Ishikawa (cell line): ENCODE results near the gene SUPT16H.

ENCODE experiments used
- CEBPB ChIP-seq: IDR thresholded peaks from 2 replicates; pipeline ENCODE4 v1.6.1; 2012
- CREB1 ChIP-seq: IDR thresholded peaks from 2 replicates; pipeline ENCODE4 v1.6.1; 2012; ENCODE audit warnings: low read depth
- EGR1 ChIP-seq: IDR thresholded peaks from 2 replicates; pipeline ENCODE4 v1.6.1; 2012
- EP300 ChIP-seq: IDR thresholded peaks from 2 replicates; pipeline ENCODE4 v1.6.1; 2012; ENCODE audit warnings: borderline replicate concordance
- FOXM1 ChIP-seq: IDR thresholded peaks from 2 replicates; pipeline ENCODE4 v1.6.1; 2012; ENCODE audit warnings: low read depth, borderline replicate concordance
- MAX ChIP-seq: IDR thresholded peaks from 2 replicates; pipeline ENCODE4 v1.6.1; 2012
- NFIC ChIP-seq: IDR thresholded peaks from 2 replicates; pipeline ENCODE4 v1.6.1; 2012
- RAD21 ChIP-seq: IDR thresholded peaks from 2 replicates; pipeline ENCODE4 v1.6.1; 2012; ENCODE audit warnings: low read depth
- REST ChIP-seq: IDR thresholded peaks from 2 replicates; pipeline ENCODE4 v1.6.1; 2012; ENCODE audit warnings: low read depth, mild to moderate bottlenecking
- TAF1 ChIP-seq: IDR thresholded peaks from 2 replicates; pipeline ENCODE4 v1.6.1; 2012; ENCODE audit warnings: low read depth, mild to moderate bottlenecking
- TCF12 ChIP-seq: IDR thresholded peaks from 2 replicates; pipeline ENCODE4 v1.6.1; 2012; ENCODE audit warnings: low read depth
- TEAD4 ChIP-seq: IDR thresholded peaks from 2 replicates; pipeline ENCODE4 v1.6.1; 2012
- USF1 ChIP-seq: IDR thresholded peaks from 2 replicates; pipeline ENCODE4 v1.6.1; 2012
- YY1 ChIP-seq: IDR thresholded peaks from 2 replicates; pipeline ENCODE4 v1.6.1; 2012; ENCODE audit warnings: low read depth
- ZBTB7A ChIP-seq: IDR thresholded peaks from 2 replicates; pipeline ENCODE4 v1.6.1; 2012; ENCODE audit warnings: low read depth

SUPT16H gene

GRCh38 chr14:21343035-21343794, 40.6 kb downstream of the SUPT16H start:
- no peak for TF ChIP-seq YY1
- TF ChIP-seq REST = no peak
- no peak for TF ChIP-seq USF1
- TF ChIP-seq EGR1 = no peak
- no peak for TF ChIP-seq TEAD4
- TF ChIP-seq NFIC = no peak
- TF ChIP-seq ZBTB7A = no peak
- TF ChIP-seq RAD21 = no peak
- TF ChIP-seq CEBPB = no peak
- TF ChIP-seq TAF1 = no peak
- TF ChIP-seq MAX = no peak
- no peak for TF ChIP-seq CREB1
- no peak for TF ChIP-seq EP300
- TF ChIP-seq TCF12 = no peak
- no peak for TF ChIP-seq FOXM1

GRCh38 chr14:21334202-21334906, 49.5 kb downstream of the SUPT16H start:
- TF ChIP-seq MAX (no peak), NFIC (no peak), RAD21 (no peak), ZBTB7A (no peak), USF1 (no peak), FOXM1 (no peak), CEBPB (no peak), EP300 (no peak), YY1 (no peak), TCF12 (no peak)

GRCh38 chr14:21332950-21333349, 50.9 kb downstream of the SUPT16H start:
- TF ChIP-seq RAD21 (no peak), MAX (no peak), CEBPB (no peak), NFIC (no peak), USF1 (no peak), TCF12 (no peak), YY1 (no peak), EGR1 (no peak), ZBTB7A (no peak), FOXM1 (no peak)

GRCh38 chr14:21326972-21327371, 56.8 kb downstream of the SUPT16H start:
- TF ChIP-seq TCF12 (no peak), CREB1 (no peak), EGR1 (no peak), TAF1 (no peak), YY1 (no peak), REST (no peak), NFIC (no peak)

GRCh38 chr14:21322716-21323115, 61.1 kb downstream of the SUPT16H start:
- TF ChIP-seq FOXM1 (no peak), NFIC (no peak), EP300 (no peak), USF1 (no peak), TCF12 (no peak), CREB1 (no peak), CEBPB (no peak)
